HCT116 (cell line): Measurements from ENCODE around the gene ALKBH4. TPM values are rescaled to one million over a fixed set of nuclear protein-coding genes. Genes with fewer than 3 reads are reported as not detected.
A peak's percentile ranks its signal among the peaks of the same experiment; 100 is the strongest.

Source experiments
- ATAC-seq: fragments of 200-7000 bp; cut with Tn5 transposase; 2 replicates; pipeline ENCODE4 v1.9.1; 2020; ENCODE audit warnings: mild to moderate bottlenecking, moderate library complexity
- BruUV-seq: library from RNA; stranded (reverse); fragments of 400-500 nt; replicated peaks from 2 replicates; lab custom pipeline; 2021; lab: Mats Ljungman, UMichigan
- CTCF ChIA-PET: fragments of 300-600 bp; sonication (Branson Sonifier 250); formaldehyde crosslinking; loops from one replicate; lab custom pipeline; 2021; ENCODE audit warnings: antibody characterized with exemption; lab: Charles Lee
- POLR2A ChIA-PET: fragments of 300-600, 350-600 bp; sonication (Branson Sonifier 250); formaldehyde crosslinking; loops from one replicate; lab custom pipeline; 2021; ENCODE audit warnings: antibody characterized with exemption; lab: Charles Lee
- RAD21 ChIA-PET, 2 experiments: fragments of 300-600 bp; sonication (Branson Sonifier 250); formaldehyde crosslinking; loops; one replicate each; lab custom pipeline; 2023; ENCODE audit warnings: low total read pairs in 2 of 2; ENCODE audit not compliant: uncharacterized antibody in 2 of 2, unreplicated experiment in 2 of 2, low non-redundant PET in 1 of 2; lab: Charles Lee
- DNase-seq: peaks from one replicate; pipeline ENCODE4 v3.0.0-alpha.2; 2010; ENCODE audit warnings: low read depth, low spot score
- H2AFZ ChIP-seq: fragments of 200-600 bp; shearing (Covaris generic), sonication (generic); 2 replicates; pipeline ENCODE4 v1.6.1; 2017; ENCODE audit warnings: low read depth, mixed run types, mixed read lengths, antibody characterized with exemption, low read length; ENCODE audit not compliant: poor library complexity, severe bottlenecking
- H3K27ac ChIP-seq: 2 replicates; pipeline ENCODE4 v1.5.1; 2012; ENCODE audit warnings: low read depth, low read length
- H3K27me3 ChIP-seq: fragments of 200-600 bp; sonication (generic); 2 replicates; pipeline ENCODE4 v1.6.1; 2016; ENCODE audit warnings: mixed run types, low read length, mixed read lengths; ENCODE audit not compliant: insufficient read depth
- H3K36me3 ChIP-seq, 2 experiments: fragments of 200-500 bp in 1 of 2; fragments of 200-600 bp in 1 of 2; sonication (Bioruptor generic) in 1 of 2; sonication (generic) in 1 of 2; 2 replicates each; pipeline versions ENCODE4 v1.5.1 to v1.6.1; 2014 to 2016; ENCODE audit warnings: low read length in 2 of 2, inconsistent platforms in 1 of 2, mixed read lengths in 1 of 2, mixed run types in 1 of 2; ENCODE audit not compliant: insufficient read depth in 2 of 2, control insufficient read depth in 1 of 2
- H3K4me1 ChIP-seq, 2 experiments: fragments of 200-600 bp in 1 of 2; sonication (generic) in 1 of 2; 2 replicates each; pipeline versions ENCODE4 v1.5.1 to v1.6.1; 2012 to 2017; ENCODE audit warnings: low read length in 2 of 2, inconsistent platforms in 1 of 2, mild to moderate bottlenecking in 1 of 2, mixed read lengths in 1 of 2, mixed run types in 1 of 2, moderate library complexity in 1 of 2; ENCODE audit not compliant: insufficient read depth in 2 of 2, control insufficient read depth in 1 of 2
- H3K4me2 ChIP-seq: fragments of 200-600 bp; sonication (generic); 2 replicates; pipeline ENCODE4 v1.6.1; 2017; ENCODE audit warnings: mixed run types, low read length, mixed read lengths
- H3K4me3 ChIP-seq, 2 experiments: fragments of 200-600 bp in 1 of 2; sonication (generic) in 1 of 2; replicated peaks in 1 of 2; 2 replicates each; pipeline ENCODE4 v1.5.1; 2011 to 2016; ENCODE audit warnings: low read length in 2 of 2, control low read depth in 1 of 2, low read depth in 1 of 2, mild to moderate bottlenecking in 1 of 2, mixed read lengths in 1 of 2, mixed run types in 1 of 2
- H3K79me2 ChIP-seq: fragments of 200-600 bp; sonication (generic); 2 replicates; pipeline ENCODE4 v1.6.1; 2017; ENCODE audit warnings: mild to moderate bottlenecking, mixed run types, low read length, moderate library complexity, mixed read lengths; ENCODE audit not compliant: insufficient read depth
- H3K9ac ChIP-seq: fragments of 200-600 bp; sonication (generic); 2 replicates; pipeline ENCODE4 v1.6.1; 2016; ENCODE audit warnings: low read length, mixed read lengths
- H3K9me2 ChIP-seq: fragments of 200-600 bp; sonication (generic), shearing (Covaris generic); 2 replicates; pipeline ENCODE4 v1.6.1; 2017; ENCODE audit warnings: mixed run types, mild to moderate bottlenecking, moderate library complexity; ENCODE audit not compliant: insufficient read depth
- H3K9me3 ChIP-seq, 2 experiments: fragments of 200-500 bp in 1 of 2; fragments of 200-600 bp in 1 of 2; sonication (Bioruptor generic) in 1 of 2; sonication (generic) in 1 of 2; 2 replicates each; pipeline ENCODE4 v1.6.1; 2014 to 2017; ENCODE audit warnings: low read length in 2 of 2, mixed read lengths in 2 of 2, inconsistent platforms in 1 of 2, low read depth in 1 of 2, mild to moderate bottlenecking in 1 of 2, mixed run types in 1 of 2, moderate library complexity in 1 of 2; ENCODE audit not compliant: control insufficient read depth in 1 of 2, insufficient read depth in 1 of 2
- H4K20me1 ChIP-seq: fragments of 200-600 bp; sonication (generic), shearing (Covaris generic); 2 replicates; pipeline ENCODE4 v1.6.1; 2017; ENCODE audit warnings: mixed run types, mild to moderate bottlenecking, moderate library complexity; ENCODE audit not compliant: insufficient read depth
- ATF3 ChIP-seq: IDR thresholded peaks from 2 replicates; pipeline ENCODE4 v1.6.1; 2012
- EGR1 ChIP-seq: IDR thresholded peaks from 2 replicates; pipeline ENCODE4 v1.6.1; 2012; ENCODE audit warnings: low read depth
- ELF1 ChIP-seq: IDR thresholded peaks from 2 replicates; pipeline ENCODE4 v1.6.1; 2012; ENCODE audit warnings: low read depth, borderline replicate concordance
- EZH2 ChIP-seq: fragments of 200-600 bp; sonication (generic); IDR thresholded peaks from 2 replicates; pipeline ENCODE4 v1.6.1; 2017; ENCODE audit warnings: antibody characterized with exemption, mixed run types
- JUND ChIP-seq: IDR thresholded peaks from 2 replicates; pipeline ENCODE4 v1.6.1; 2012
- MAX ChIP-seq: IDR thresholded peaks from 2 replicates; pipeline ENCODE4 v1.6.1; 2012
- POLR2A ChIP-seq: IDR thresholded peaks from 2 replicates; pipeline ENCODE4 v1.7.0; 2011; ENCODE audit warnings: borderline replicate concordance; ENCODE audit not compliant: insufficient read depth, insufficient read length; ENCODE audit errors: extremely low read depth
- POLR2AphosphoS5 ChIP-seq: IDR thresholded peaks from 2 replicates; pipeline ENCODE4 v1.6.1; 2011; ENCODE audit warnings: mild to moderate bottlenecking, low read depth, low read length, moderate library complexity
- RAD21 ChIP-seq: IDR thresholded peaks from 2 replicates; pipeline ENCODE4 v1.6.1; 2012; ENCODE audit warnings: low read depth, mild to moderate bottlenecking
- SRF ChIP-seq: IDR thresholded peaks from 2 replicates; pipeline ENCODE4 v1.6.1; 2012; ENCODE audit warnings: low read depth
- ZFX ChIP-seq: fragments of 450-650 bp; IDR thresholded peaks from 2 replicates; pipeline ENCODE4 v1.6.1; 2017
- intact Hi-C: fragments of 100-400 bp; cut with micrococcal nuclease; formaldehyde crosslinking; loops from 2 replicates; pipeline ENCODE4 v1.10.0; 2022
- total RNA-seq: library from RNA; stranded (reverse); gene quantifications from one replicate; pipeline ENCODE4 v1.2.1, GENCODE V29; 2021; ENCODE audit not compliant: unreplicated experiment
- TF ChIP-seq, protein P1 (sequence below), 3 experiments: fragments of 200-600 bp in 1 of 3; sonication (generic) in 1 of 3; IDR thresholded peaks in 2 of 3; conservative IDR thresholded peaks in 1 of 3; 2 replicates each; pipeline ENCODE4 v1.5.1; 2012 to 2017; ENCODE audit warnings: low read depth in 2 of 3, low read length in 2 of 3, antibody characterized with exemption in 1 of 3, borderline replicate concordance in 1 of 3, control low read depth in 1 of 3, mild to moderate bottlenecking in 1 of 3, mixed read lengths in 1 of 3, mixed run types in 1 of 3, moderate library complexity in 1 of 3; ENCODE audit not compliant: insufficient read depth in 1 of 3

The ALKBH4 gene
- total RNA-seq, 1 experiment from 2014 or later = 14.9 TPM

DNA sequence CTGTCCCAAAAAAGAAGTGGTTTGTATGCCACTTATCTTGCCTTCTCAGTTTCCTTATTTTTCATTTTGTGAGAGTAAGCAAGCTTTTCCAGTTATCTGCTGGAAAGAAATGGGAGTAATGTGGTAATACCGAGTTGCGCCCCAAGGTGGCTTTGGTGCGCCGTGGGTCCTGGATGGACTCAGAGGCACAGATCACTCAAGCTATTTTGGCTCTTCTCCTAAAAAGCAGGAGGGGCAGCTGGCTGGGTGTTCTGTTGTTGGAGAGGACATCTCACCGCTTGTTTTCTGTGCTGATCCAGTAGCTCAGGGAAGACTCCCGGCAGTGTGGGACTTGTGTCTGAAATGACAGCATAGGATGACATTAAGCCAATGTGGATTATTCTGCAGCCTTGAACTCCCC is 52.1 kb downstream of the ALKBH4 start:
- Histone ChIP-seq H2AFZ (no peak overlapping the region), H3K27ac (no peak overlapping the region), H3K36me3 (peaks cover 28 to 36% of the 10 kb centered on the region in 2 experiments), H3K9me3 (no peaks in the 10 kb centered on the region), H3K9ac (no peak overlapping the region), H3K79me2 (peaks cover 19% of the 10 kb centered on the region; the same call in 1 of the 2 replicates), H3K4me3 (no peak overlapping the region), H3K9me2 (no peaks in the 10 kb centered on the region), H3K4me1 (no peaks in the 10 kb centered on the region), H3K4me2 (no peak overlapping the region), H3K27me3 (no peaks in the 10 kb centered on the region), H4K20me1 (no peaks in the 10 kb centered on the region)
- DNase-seq = no peak
- no peak for TF ChIP-seq SRF
- TF ChIP-seq EGR1 = no peak
- peak; percentile 72 for TF ChIP-seq RAD21
- no peak for TF ChIP-seq POLR2AphosphoS5
- TF ChIP-seq POLR2A = no peak
- TF ChIP-seq, protein P1, sequence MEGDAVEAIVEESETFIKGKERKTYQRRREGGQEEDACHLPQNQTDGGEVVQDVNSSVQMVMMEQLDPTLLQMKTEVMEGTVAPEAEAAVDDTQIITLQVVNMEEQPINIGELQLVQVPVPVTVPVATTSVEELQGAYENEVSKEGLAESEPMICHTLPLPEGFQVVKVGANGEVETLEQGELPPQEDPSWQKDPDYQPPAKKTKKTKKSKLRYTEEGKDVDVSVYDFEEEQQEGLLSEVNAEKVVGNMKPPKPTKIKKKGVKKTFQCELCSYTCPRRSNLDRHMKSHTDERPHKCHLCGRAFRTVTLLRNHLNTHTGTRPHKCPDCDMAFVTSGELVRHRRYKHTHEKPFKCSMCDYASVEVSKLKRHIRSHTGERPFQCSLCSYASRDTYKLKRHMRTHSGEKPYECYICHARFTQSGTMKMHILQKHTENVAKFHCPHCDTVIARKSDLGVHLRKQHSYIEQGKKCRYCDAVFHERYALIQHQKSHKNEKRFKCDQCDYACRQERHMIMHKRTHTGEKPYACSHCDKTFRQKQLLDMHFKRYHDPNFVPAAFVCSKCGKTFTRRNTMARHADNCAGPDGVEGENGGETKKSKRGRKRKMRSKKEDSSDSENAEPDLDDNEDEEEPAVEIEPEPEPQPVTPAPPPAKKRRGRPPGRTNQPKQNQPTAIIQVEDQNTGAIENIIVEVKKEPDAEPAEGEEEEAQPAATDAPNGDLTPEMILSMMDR (IDR thresholded peaks at IDR 0.05 in 2 of 3, conservative IDR thresholded peaks at IDR 0.05 in 1 of 3; ENCODE audit: borderline replicate concordance in 1 of 3, insufficient read depth in 1 of 3, low read depth in 2 of 3, low read length in 2 of 3) = peak; percentile 33 to 64 (median 54); a peak in 5 of 6 replicates
- no peak for TF ChIP-seq ELF1
- no peak for TF ChIP-seq MAX
- peak; percentile 81 for ATAC-seq
- BruUV-seq = no TSS peak
- ChIA-PET RAD21 (no interaction called here), POLR2A (no interaction called here), CTCF (interaction anchor here (1.1 to 1.4 kb wide), 3 partner anchors 11 to 44 kb away, joined by 3 to 14 read pairs (median 5); no protein-coding TSS in a partner anchor)
- intact Hi-C loops = loop anchor here (1.0 kb wide), 1 partner anchor 38 kb away; no protein-coding TSS in a partner anchor

DNA sequence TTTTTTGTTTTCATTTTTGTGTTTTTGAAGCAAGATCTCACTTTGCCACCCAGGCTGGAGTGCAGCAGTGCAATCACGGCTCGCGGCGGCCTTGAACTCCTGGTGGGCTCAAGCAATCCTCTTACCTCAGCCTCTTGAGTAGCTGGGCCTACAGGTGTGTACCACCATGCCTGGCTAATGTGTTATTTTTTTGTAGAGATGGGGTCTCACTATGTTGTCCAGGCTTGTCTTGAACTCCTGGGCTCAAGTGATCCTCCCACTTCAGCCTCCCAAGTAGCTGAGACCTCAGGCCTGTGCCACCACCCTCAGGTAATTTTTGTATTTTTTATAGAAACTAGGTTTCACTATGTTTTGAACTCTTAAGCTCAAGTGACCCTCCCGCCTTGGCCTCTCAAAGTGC is 53.7 kb downstream of the ALKBH4 start:
- H3K36me3 ChIP-seq = peaks cover 41 to 48% of the 10 kb centered on the region in 2 experiments
- no peak overlapping the region for H3K9ac ChIP-seq
- no peak overlapping the region for H2AFZ ChIP-seq
- no peaks in the 10 kb centered on the region for H3K4me1 ChIP-seq
- no peaks in the 10 kb centered on the region for H3K9me3 ChIP-seq
- no peaks in the 10 kb centered on the region for H3K27me3 ChIP-seq
- H3K9me2 ChIP-seq = no peaks in the 10 kb centered on the region
- DNase-seq = no peak
- ATAC-seq = no peak
- ChIA-PET RAD21 (no interaction called here), CTCF (no interaction called here), POLR2A (no interaction called here)
- H3K4me3 ChIP-seq = no peak overlapping the region
- intact Hi-C loops = no loop called here
- peaks cover 21% of the 10 kb centered on the region; the same call in 1 of the 2 replicates for H3K79me2 ChIP-seq
- BruUV-seq = no TSS peak
- no peak overlapping the region for H3K4me2 ChIP-seq
- no peaks in the 10 kb centered on the region for H4K20me1 ChIP-seq
- TF ChIP-seq MAX = no peak
- TF ChIP-seq ZFX = no peak
- TF ChIP-seq ATF3 = no peak
- TF ChIP-seq EZH2 = no peak
- no peak for TF ChIP-seq JUND
- no peak for TF ChIP-seq EGR1
- TF ChIP-seq RAD21 = no peak
- TF ChIP-seq SRF = no peak
- H3K27ac ChIP-seq = no peak overlapping the region
